HEK293T (cell line): ENCODE data around the gene GRID1.

Experiments
- CTCF ChIA-PET: fragments of 350-600 bp; formaldehyde crosslinking; extraction: SDS; loops from one replicate; lab custom pipeline; 2021; ENCODE audit warnings: antibody characterized with exemption, inconsistent platforms; lab: Yijun Ruan, JAX
- POLR2A ChIA-PET: fragments of 350-600 bp; formaldehyde crosslinking; extraction: SDS; loops from one replicate; lab custom pipeline; 2020; ENCODE audit warnings: antibody characterized with exemption, inconsistent platforms; lab: Yijun Ruan, JAX
- DNase-seq: peaks from one replicate; pipeline ENCODE4 v3.0.0; 2012; ENCODE audit warnings: mixed read lengths; ENCODE audit errors: extremely low spot score
- ARNT ChIP-seq: fragments of 450-650 bp; IDR thresholded peaks from 2 replicates; pipeline ENCODE4 v1.6.1; 2017; ENCODE audit warnings: mild to moderate bottlenecking
- BHLHE40 ChIP-seq: fragments of 450-650 bp; IDR thresholded peaks from 2 replicates; pipeline ENCODE4 v1.6.1; 2016; ENCODE audit warnings: mild to moderate bottlenecking, moderate library complexity, borderline replicate concordance
- CTBP1 ChIP-seq: fragments of 450-650 bp; IDR thresholded peaks from 2 replicates; pipeline ENCODE4 v1.6.1; 2016; ENCODE audit warnings: borderline replicate concordance
- ELF4 ChIP-seq: fragments of 450-650 bp; IDR thresholded peaks from 2 replicates; pipeline ENCODE4 v1.6.1; 2017; ENCODE audit warnings: antibody characterized with exemption
- FOXA1 ChIP-seq: fragments of 450-650 bp; IDR thresholded peaks from 2 replicates; pipeline ENCODE4 v1.6.1; 2016; ENCODE audit warnings: mild to moderate bottlenecking
- FOXK2 ChIP-seq: fragments of 450-650 bp; IDR thresholded peaks from 2 replicates; pipeline ENCODE4 v1.6.1; 2016; ENCODE audit warnings: mild to moderate bottlenecking
- FOXM1 ChIP-seq: fragments of 450-650 bp; IDR thresholded peaks from 2 replicates; pipeline ENCODE4 v1.6.1; 2017; ENCODE audit warnings: mild to moderate bottlenecking, borderline replicate concordance
- HDGF ChIP-seq: fragments of 450-650 bp; IDR thresholded peaks from 2 replicates; pipeline ENCODE4 v1.6.1; 2017; ENCODE audit warnings: antibody characterized with exemption, borderline replicate concordance
- L3MBTL2 ChIP-seq: fragments of 450-650 bp; conservative IDR thresholded peaks from 2 replicates; pipeline ENCODE4 v1.6.1; 2016; ENCODE audit warnings: mild to moderate bottlenecking
- LEF1 ChIP-seq: fragments of 450-650 bp; IDR thresholded peaks from 2 replicates; pipeline ENCODE4 v1.6.1; 2017; ENCODE audit warnings: mild to moderate bottlenecking, borderline replicate concordance
- NFRKB ChIP-seq: fragments of 450-650 bp; IDR thresholded peaks from 2 replicates; pipeline ENCODE4 v1.6.1; 2016; ENCODE audit warnings: mild to moderate bottlenecking, moderate library complexity
- PKNOX1 ChIP-seq: fragments of 450-650 bp; IDR thresholded peaks from 2 replicates; pipeline ENCODE4 v1.6.1; 2016
- SP1 ChIP-seq: fragments of 450-650 bp; IDR thresholded peaks from 2 replicates; pipeline ENCODE4 v1.6.1; 2017
- SUZ12 ChIP-seq: fragments of 450-650 bp; IDR thresholded peaks from 2 replicates; pipeline ENCODE4 v1.6.1; 2016; ENCODE audit warnings: mild to moderate bottlenecking
- TARDBP ChIP-seq: fragments of 450-650 bp; IDR thresholded peaks from 2 replicates; pipeline ENCODE4 v1.6.1; 2016
- ZNF384 ChIP-seq: fragments of 450-650 bp; IDR thresholded peaks from 2 replicates; pipeline ENCODE4 v1.6.1; 2016

GRID1 gene

GRCh38 chr10:86317949-86318725, 48.5 kb downstream of the GRID1 start:
- POLR2A ChIA-PET: no interaction called here

GRCh38 chr10:86316990-86317389, 49.6 kb downstream of the GRID1 start:
- DNase-seq: no peak
- ChIA-PET POLR2A (no interaction called here), CTCF (no interaction called here)
- TF ChIP-seq FOXM1 (no peak), FOXA1 (no peak), SUZ12 (no peak), FOXK2 (no peak), SP1 (no peak)

More at GRCh38 chr10:86317949-86318725, 48.5 kb downstream of the GRID1 start:
- no peak for DNase-seq
- CTCF ChIA-PET: no interaction called here
- no peak for TF ChIP-seq SUZ12
- TF ChIP-seq LEF1: no peak
- no peak for TF ChIP-seq BHLHE40
- TF ChIP-seq ELF4: no peak
- no peak for TF ChIP-seq CTBP1
- no peak for TF ChIP-seq PKNOX1
- no peak for TF ChIP-seq NFRKB
- TF ChIP-seq HDGF: no peak
- no peak for TF ChIP-seq ZNF384
- TF ChIP-seq FOXK2: no peak
- TF ChIP-seq FOXM1: no peak
- TF ChIP-seq FOXA1: no peak
- TF ChIP-seq ARNT: no peak
- no peak for TF ChIP-seq SP1
- TF ChIP-seq L3MBTL2: no peak
- no peak for TF ChIP-seq TARDBP

GRCh38 chr10:86316274-86316835, 50.2 kb downstream of the GRID1 start:
- no peak for TF ChIP-seq FOXM1
- TF ChIP-seq HDGF: no peak
- TF ChIP-seq SP1: no peak
- TF ChIP-seq CTBP1: no peak
- TF ChIP-seq SUZ12: no peak
- TF ChIP-seq PKNOX1: no peak
- TF ChIP-seq ARNT: no peak
- TF ChIP-seq NFRKB: no peak
- no peak for TF ChIP-seq ELF4
- no peak for TF ChIP-seq ZNF384
- TF ChIP-seq FOXK2: no peak
- no peak for TF ChIP-seq L3MBTL2
- no peak for TF ChIP-seq BHLHE40
- no peak for TF ChIP-seq FOXA1
- ChIA-PET CTCF (no interaction called here), POLR2A (no interaction called here)

GRCh38 chr10:86315549-86315942, 51.0 kb downstream of the GRID1 start:
- ChIA-PET CTCF (no interaction called here), POLR2A (no interaction called here)
- DNase-seq: no peak
- TF ChIP-seq FOXM1: no peak
- no peak for TF ChIP-seq BHLHE40

More at GRCh38 chr10:86316274-86316835, 50.2 kb downstream of the GRID1 start:
- DNase-seq: no peak

GRCh38 chr10:86314616-86315548, 51.7 kb downstream of the GRID1 start:
- TF ChIP-seq FOXA1: no peak
- no peak for TF ChIP-seq NFRKB
- no peak for TF ChIP-seq TARDBP
- no peak for TF ChIP-seq FOXM1
- TF ChIP-seq PKNOX1: no peak
- no peak for TF ChIP-seq ZNF384
- no peak for TF ChIP-seq CTBP1
- no peak for TF ChIP-seq LEF1
- no peak for DNase-seq
- ChIA-PET CTCF (no interaction called here), POLR2A (no interaction called here)

- CTCF ChIA-PET: no interaction called here
- no peak for DNase-seq
- TF ChIP-seq FOXA1: no peak
- TF ChIP-seq PKNOX1: no peak
- TF ChIP-seq NFRKB: no peak
- no peak for TF ChIP-seq SUZ12
- TF ChIP-seq BHLHE40: no peak
- TF ChIP-seq ELF4: no peak
- TF ChIP-seq FOXK2: no peak
- no peak for TF ChIP-seq FOXM1
- TF ChIP-seq CTBP1: no peak
- no peak for TF ChIP-seq HDGF
- POLR2A ChIA-PET: no interaction called here
These were observed 53.0 kb downstream of the GRID1 start for GRCh38 chr10:86313621-86314041.
